Nephron (organoid): ENCODE results near the gene GALNT8.

Experiments used
- H3K27ac Mint-ChIP-seq, 3 experiments: 2 replicates each; pipeline ENCODE4 v1.8.0; 2020; ENCODE audit warnings: mixed read lengths in 3 of 3, mild to moderate bottlenecking in 2 of 3, moderate library complexity in 1 of 3
- H3K27me3 Mint-ChIP-seq: 2 replicates; pipeline ENCODE4 v1.8.0; 2021; ENCODE audit warnings: low read depth, mild to moderate bottlenecking, moderate library complexity, mixed read lengths
- H3K36me3 Mint-ChIP-seq: 2 replicates; pipeline ENCODE4 v1.8.0; 2020; ENCODE audit warnings: low read depth, mixed read lengths
- H3K4me1 Mint-ChIP-seq: 2 replicates; pipeline ENCODE4 v1.8.0; 2020; ENCODE audit warnings: mixed read lengths
- H3K4me3 Mint-ChIP-seq, 3 experiments: 2 replicates each; pipeline ENCODE4 v1.8.0; 2020; ENCODE audit warnings: mild to moderate bottlenecking in 3 of 3, mixed read lengths in 3 of 3, moderate library complexity in 2 of 3
- H3K9me3 Mint-ChIP-seq: 2 replicates; pipeline ENCODE4 v1.8.0; 2020; ENCODE audit warnings: mixed read lengths
- CTCF ChIP-seq, 3 experiments: fragments of 200-600 bp; sonication (generic); IDR thresholded peaks; one replicate each; pipeline ENCODE4 v1.5.0; 2021; ENCODE audit warnings: antibody characterized with exemption in 3 of 3; ENCODE audit not compliant: unreplicated experiment in 3 of 3

Gene GALNT8

GRCh38 chr12:4762773-4763172 lies 42.6 kb downstream of the GALNT8 start:
- Mint-ChIP-seq H3K4me1 (peaks cover 4% of the 10 kb centered on the region), H3K4me3 (no peak overlapping the region)
- no peak for TF ChIP-seq CTCF (IDR thresholded peaks at IDR 0.05; ENCODE audit: unreplicated experiment in 3 of 3)

GRCh38 chr12:4763549-4763948 lies 43.3 kb downstream of the GALNT8 start:
- no peak overlapping the region for H3K27ac Mint-ChIP-seq
- TF ChIP-seq CTCF (IDR thresholded peaks at IDR 0.05; ENCODE audit: unreplicated experiment in 3 of 3) = no peak
- H3K36me3 Mint-ChIP-seq = no peaks in the 10 kb centered on the region
- H3K27me3 Mint-ChIP-seq = no peaks in the 10 kb centered on the region
- H3K4me1 Mint-ChIP-seq = peaks cover 4% of the 10 kb centered on the region
- H3K4me3 Mint-ChIP-seq = no peak overlapping the region
- no peaks in the 10 kb centered on the region for H3K9me3 Mint-ChIP-seq

More at GRCh38 chr12:4762773-4763172, 42.6 kb downstream of the GALNT8 start:
- Mint-ChIP-seq H3K27ac (no peak overlapping the region), H3K36me3 (no peaks in the 10 kb centered on the region), H3K9me3 (no peaks in the 10 kb centered on the region), H3K27me3 (no peaks in the 10 kb centered on the region)

- Mint-ChIP-seq H3K27me3 (peaks cover 4% of the 10 kb centered on the region), H3K4me1 (peaks cover 4% of the 10 kb centered on the region), H3K27ac (no peak overlapping the region), H3K4me3 (no peak overlapping the region), H3K9me3 (no peaks in the 10 kb centered on the region), H3K36me3 (peaks cover 9% of the 10 kb centered on the region)
- TF ChIP-seq CTCF (IDR thresholded peaks at IDR 0.05; ENCODE audit: unreplicated experiment in 3 of 3) = no peak
Measured at GRCh38 chr12:4766445-4766844, 46.2 kb downstream of the GALNT8 start.

- Mint-ChIP-seq H3K9me3 (no peaks in the 10 kb centered on the region), H3K36me3 (peaks cover 9% of the 10 kb centered on the region), H3K4me3 (no peak overlapping the region), H3K27ac (no peak overlapping the region), H3K27me3 (peaks cover 4% of the 10 kb centered on the region), H3K4me1 (peaks cover 4% of the 10 kb centered on the region)
- TF ChIP-seq CTCF (IDR thresholded peaks at IDR 0.05; ENCODE audit: unreplicated experiment in 3 of 3) = no peak
Measured at GRCh38 chr12:4767186-4767585, 47.0 kb downstream of the GALNT8 start.

- Mint-ChIP-seq H3K27me3 (peaks cover 11% of the 10 kb centered on the region), H3K36me3 (peaks cover 14% of the 10 kb centered on the region), H3K4me1 (peaks cover 4% of the 10 kb centered on the region), H3K4me3 (no peak overlapping the region), H3K9me3 (no peaks in the 10 kb centered on the region), H3K27ac (no peak overlapping the region)
- no peak for TF ChIP-seq CTCF (IDR thresholded peaks at IDR 0.05; ENCODE audit: unreplicated experiment in 3 of 3)
Measured at GRCh38 chr12:4768341-4768740, 48.1 kb downstream of the GALNT8 start.

- Mint-ChIP-seq H3K9me3 (no peaks in the 10 kb centered on the region), H3K27me3 (peaks cover 11% of the 10 kb centered on the region), H3K4me3 (no peak overlapping the region), H3K4me1 (peaks cover 4% of the 10 kb centered on the region), H3K27ac (no peak overlapping the region), H3K36me3 (peaks cover 14% of the 10 kb centered on the region)
- no peak for TF ChIP-seq CTCF (IDR thresholded peaks at IDR 0.05; ENCODE audit: unreplicated experiment in 3 of 3)
Measured at GRCh38 chr12:4769073-4769472, 48.9 kb downstream of the GALNT8 start.
